GM21737 (cell line): ENCODE data around the gene SNN.

Source experiments
- ATAC-seq: cut with Tn5 transposase; IDR thresholded peaks from one replicate; pipeline ENCODE4 v1.9.1; 2021; ENCODE audit warnings: mild to moderate bottlenecking, moderate library complexity; ENCODE audit not compliant: unreplicated experiment

SNN gene

DNA sequence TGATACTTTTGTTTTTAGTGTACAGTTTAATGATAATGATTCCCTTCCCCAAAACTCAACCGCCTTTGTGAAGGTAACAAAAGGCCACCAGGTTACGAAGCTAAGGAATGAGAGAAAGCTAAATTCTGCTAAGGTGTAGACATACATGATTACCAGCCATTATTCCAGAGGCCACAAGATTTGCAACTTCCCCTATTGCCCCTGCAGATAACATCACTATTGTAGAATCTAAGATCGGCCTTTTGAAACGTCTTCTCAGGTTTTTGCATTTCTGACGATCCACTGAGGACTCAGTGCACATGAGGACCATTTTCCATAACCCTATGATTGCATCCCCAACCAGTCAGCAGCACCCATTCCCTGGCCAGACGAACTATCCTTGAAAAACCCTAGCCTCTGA is 33.9 kb upstream of the SNN start:
- no peak for ATAC-seq

DNA sequence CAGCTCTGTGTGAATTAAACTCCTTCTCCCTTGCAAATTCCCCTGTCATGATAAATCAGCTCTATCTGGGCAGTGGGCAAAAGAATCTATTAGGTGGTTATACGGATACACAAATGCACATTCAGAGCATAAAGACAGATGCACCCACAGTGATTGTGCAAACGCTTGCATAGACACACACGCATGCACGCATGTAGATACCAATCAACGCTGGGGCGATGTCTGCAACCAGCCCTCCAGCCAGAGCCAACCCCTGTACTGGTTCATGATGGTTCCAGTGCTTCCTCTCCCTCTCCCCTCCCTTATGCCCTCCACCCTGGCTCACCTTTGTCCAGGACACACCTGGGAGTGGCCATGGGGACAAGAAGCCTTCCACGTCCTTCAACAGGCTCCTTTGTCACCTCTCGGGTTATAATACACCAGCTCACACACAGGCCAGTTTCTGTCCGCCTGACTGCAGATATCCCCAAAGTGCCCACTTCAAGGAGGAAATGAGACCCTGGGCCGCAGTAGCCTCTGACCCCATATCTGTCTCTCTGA is 33.1 kb upstream of the SNN start:
- ATAC-seq = no peak

DNA sequence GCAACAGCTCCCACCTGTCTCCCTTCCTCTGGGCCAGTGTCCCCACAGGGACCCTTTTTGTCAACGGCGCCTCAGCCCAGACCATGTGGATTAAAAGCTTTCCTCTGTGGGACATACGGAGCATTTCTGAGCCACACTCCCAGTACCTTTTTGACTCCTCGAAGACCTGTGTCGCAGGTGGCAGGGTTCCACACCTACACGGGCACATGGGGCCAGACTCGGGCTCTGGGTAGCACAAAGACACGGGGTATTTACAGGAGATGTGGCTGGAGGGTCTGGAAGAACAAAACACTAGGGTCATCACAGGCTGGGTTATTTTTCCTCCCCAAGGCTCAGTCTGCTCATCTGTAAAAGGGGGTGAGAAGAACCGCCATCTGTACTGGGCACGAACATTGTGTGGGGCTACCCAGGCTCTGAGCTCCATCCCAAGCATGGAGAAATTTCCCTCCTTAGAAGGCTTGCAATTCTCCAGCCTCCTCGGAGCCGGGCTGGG is 32.5 kb upstream of the SNN start:
- ATAC-seq = no peak

DNA sequence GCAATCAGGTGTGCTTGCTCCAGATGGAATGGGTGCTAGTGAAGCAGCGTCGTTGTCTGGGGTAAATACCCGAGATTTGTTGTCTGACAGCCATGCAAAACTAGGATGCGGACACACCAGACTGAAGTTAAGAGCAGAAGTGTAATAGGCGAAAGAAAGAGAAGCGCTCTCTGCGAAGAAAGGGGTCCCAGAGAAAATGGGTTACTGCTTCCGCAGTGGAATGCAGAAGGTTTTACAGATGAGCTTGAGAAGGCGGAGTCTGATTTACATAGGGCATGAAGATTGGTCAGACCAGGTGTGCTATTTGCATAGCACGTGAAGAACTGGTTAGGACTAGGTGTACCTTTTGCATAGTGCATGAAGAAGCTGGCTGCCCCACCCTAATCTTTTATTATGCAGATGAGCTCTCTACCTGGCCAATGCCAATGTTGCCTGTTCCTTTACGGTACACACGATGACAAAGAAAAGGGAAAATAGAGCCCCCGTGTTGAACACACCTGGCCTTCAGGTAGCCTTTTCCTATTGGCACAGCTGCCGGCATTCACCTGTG is 32.0 kb upstream of the SNN start:
- ATAC-seq = no peak

DNA sequence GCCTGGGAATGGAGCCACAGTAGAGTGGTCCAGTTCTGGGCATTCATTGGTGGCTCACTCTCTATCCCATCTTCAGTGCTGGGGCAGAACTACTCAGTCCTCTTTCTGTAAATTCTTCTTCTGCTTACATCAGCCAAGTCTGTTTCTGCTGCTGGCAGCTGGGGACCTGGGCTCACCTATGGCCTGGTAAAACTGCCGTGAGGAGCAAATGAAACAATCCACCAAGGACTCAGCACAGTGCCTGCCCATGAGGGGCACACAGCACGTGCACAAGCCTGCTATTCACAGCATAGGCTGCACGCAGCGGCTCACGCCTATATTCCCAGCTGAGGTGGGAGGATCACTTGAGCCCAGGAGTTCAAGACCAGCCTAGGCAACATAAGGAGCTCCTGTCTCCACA is 30.9 kb upstream of the SNN start:
- no peak for ATAC-seq

DNA sequence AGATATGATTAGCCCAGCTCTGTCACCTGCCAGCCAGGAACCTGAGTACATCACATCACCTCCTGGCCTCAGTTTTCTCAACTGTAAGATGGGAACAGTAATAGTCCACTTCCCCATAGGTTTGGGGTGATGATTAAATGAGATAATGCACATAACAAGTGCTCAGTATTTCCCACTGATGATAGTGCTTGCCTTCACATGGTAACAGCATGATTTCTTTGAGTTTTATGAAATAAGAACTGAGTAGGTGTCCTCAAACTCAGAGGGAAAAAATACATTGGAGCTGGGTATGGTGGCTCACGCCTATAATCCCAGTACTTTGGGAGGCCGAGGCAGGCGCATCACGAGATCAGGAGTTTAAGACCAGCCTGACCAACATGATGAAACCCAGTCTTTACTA is 30.1 kb upstream of the SNN start:
- no peak for ATAC-seq

DNA sequence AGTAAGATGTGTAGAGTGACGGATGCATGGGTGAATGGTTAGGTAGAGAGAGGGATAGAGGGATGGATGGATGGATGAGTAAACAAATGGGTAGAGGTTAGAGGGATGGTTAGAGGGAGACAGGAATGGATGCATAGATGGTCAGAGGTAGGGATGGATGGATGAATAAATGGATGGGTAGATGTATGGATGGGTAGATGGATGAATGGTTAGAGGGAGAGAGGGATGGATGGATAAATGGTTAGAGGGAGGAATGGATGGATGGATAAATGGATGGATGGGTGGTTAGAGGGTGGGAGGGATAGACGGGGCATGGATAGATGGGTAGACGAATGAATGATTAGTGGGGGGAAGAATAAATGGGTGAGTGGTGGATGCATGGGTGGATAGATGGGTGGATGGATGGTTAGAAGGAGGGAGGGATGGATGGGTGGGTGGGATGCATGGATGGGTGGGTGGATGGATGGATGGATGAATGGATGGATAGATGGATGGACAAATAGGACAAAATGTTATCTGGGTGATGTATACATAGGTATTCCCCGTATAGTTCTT is 29.2 kb upstream of the SNN start:
- no peak for ATAC-seq

DNA sequence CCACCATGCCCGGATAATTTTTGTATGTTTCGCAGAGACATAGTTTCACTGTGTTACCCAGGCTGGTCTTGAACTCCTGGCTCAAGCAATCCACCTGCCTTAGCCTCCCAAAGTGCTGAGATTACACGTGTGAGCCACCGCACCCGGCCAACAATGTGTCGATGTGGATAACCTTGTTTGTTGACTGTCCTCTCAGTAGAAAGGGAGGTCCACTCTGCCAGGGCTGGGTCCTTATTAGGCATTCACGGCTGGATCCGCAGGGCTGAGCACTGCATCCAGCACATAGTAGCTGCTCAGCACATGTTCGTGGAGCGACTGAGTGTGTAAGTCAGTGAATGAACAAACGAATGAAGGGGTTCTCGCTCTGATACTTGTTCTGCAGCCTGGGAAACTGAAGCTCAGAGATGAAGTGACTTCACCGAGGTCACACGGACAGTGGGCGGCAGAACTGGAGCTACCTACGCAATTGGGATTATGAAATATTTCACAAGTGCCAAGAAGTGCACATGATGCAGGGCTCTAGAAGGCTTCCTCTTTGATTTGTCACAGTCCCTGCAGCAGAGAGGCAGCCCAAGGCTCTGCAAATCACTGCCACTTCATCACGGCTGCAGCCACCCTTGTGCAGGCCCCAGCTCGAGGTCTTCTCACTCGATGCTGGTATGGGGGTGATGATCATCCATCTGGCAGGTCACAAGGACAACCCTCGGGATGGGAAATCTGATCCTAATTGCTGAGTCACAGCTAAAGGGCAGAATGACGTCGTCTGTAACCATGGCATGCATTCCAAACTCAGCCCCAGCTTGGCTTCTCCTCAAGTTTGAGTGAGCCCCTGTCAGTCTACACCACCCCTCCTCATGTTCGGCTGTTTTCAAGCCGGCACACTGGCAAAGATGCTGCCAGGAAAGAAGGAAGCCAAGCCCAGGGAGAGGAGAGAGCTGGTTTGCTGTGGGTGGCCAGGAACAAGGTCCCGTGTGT is 28.0 kb upstream of the SNN start:
- no peak for ATAC-seq

DNA sequence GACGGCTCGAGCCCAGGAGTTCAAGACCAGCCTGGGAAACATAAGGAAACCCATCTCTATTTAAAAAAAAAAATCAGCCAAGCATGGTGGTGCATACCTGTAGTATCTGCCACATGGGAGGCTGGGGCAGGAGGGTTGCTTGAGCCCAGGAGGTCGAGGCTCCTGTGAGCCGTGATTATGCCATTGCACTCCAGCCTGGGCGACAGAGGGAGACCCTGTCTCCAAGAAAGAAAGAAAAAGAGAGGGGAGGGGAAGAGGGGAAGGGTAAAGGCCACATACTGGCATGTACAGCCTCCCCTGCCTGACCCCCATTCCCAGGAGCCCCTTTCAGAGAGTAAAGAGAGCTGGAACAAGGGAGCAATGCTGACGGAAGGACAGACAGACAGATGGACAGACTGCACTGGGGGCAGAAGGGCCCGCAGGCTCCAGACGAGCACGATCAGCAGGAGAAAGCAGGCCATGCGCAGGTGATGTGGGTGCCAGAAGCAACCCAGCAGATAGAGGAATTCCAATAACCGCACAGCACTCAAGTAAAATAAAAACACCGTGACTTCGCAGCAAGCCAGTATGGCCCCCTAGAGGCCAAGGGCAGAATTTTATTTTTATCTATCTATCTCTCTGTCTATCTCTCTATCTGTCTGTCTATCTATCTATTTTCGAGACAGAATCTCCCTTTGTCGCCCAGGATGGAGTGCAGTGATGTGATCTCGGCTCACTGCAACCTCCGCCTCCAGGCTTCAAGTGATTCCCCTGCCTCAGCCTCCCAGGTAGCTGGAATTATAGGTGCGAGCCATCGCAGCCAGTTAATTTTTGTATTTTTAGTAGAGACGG is 27.1 kb upstream of the SNN start:
- no peak for ATAC-seq

DNA sequence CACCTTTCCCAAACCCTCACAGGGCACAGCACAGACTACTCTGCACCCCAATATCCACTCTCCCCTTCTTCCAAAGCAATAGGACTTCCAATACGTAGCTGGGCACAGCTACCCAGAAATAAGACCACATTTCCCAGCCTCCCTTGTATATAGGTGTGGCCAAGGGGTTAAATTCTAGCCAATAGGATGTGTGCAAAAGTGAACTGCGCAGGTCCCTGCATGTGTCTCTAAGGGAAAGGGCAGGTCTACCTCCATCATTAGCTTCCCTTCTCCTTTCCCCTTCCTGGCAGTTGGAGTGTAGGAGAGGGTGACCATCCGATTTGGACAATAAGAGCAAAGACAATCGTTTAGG is 25.5 kb upstream of the SNN start:
- no peak for ATAC-seq

DNA sequence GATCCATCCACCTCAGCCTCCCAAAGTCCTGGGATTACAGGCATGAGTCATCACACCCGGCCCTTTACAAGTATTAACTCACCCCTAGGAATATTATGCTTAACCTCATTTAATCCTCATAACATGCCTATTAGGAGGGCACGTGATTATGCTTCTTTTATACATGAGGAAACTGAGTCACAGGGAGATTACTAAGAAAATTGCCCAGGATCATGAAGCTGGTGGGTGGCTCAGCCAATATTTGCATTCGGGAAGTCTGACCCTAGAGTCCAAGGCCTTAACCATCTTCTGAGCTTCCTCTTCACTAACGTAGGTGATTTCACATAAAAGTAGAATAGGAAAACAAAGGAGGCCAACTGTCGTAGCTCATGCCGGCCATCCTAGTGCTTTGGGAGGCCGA is 19.0 kb upstream of the SNN start:
- ATAC-seq = no peak

DNA sequence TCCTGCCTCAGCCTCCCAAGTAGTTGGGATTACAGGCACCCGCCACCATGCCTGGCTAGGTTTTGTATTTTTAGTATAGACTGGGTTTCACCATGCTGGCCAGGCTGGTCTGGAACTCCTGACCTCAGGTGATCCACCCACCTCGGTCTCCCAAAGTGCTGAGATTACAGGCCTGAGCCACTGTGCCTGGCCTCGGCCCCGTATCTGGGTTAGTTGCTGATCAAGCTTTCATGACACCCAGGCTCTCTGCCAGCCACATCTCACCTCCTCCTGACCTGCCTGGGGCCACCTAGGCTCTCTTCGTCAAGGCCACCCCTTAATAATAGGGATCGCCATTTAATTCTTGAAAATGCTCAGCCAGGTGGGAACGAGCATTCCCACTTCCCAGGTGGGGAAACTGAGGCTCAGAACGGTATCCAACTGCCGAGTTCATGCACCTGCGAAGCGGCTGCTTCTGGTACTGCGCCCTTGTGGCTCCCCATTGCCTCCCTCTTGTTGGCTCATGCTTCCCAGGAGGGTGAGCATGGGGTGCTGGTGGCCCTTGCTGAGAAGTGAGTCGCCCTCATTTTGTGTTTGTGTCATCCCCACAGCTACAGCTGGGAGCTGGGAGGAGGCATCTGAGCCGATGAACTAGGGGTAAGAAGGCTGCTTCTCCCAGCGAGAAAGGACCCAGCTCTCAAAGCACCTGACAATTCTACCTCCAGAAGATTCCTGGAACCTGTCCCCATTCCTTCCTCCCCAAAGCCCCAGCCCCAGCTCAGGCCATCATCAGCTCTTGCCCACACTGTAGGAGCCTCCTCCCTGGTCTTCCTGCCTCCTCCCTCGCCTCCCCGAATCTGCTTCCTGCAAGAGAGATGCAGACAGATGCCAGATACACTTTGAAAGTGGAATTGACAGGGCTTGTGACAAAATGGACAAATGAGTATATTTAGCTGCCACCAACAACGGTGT is 17.3 kb upstream of the SNN start:
- no peak for ATAC-seq

DNA sequence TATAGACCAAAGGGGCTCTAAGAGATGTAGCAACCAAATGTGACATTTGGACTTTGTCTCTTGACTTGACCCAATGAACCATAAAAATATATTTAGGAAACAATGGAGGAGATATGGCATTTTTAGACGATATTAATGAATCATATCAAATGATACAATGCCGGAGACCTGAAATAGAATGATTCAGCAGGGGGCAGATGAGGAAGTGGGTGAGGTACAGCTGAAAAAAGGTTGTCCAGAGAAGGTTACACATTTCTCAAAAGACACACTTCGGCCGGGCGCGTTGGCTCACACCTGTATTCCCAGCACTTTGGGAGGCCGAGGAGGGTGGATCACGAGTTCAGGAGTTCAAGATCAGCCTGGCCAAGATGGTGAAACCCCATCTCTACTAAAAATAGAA is 16.5 kb upstream of the SNN start:
- no peak for ATAC-seq

DNA sequence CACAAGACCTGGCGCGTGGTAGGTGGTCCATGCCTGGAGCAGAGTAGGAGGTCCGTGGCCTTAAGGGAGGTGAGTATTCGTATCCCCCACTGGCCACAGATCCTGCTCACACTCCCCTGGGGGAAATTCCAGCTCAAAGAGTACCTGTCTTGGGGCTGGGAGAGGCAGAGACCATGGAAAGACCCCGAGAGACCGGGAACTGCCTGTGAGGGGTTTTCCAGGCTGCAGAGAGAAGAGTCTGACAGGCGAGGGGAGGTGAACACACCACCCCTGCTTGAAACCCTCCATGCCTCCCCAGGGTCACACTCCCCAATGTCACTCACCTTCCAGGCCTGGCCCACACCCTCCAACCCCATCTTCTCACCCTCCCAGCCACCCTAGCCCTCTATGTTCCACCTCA is 12.6 kb upstream of the SNN start:
- ATAC-seq = no peak

DNA sequence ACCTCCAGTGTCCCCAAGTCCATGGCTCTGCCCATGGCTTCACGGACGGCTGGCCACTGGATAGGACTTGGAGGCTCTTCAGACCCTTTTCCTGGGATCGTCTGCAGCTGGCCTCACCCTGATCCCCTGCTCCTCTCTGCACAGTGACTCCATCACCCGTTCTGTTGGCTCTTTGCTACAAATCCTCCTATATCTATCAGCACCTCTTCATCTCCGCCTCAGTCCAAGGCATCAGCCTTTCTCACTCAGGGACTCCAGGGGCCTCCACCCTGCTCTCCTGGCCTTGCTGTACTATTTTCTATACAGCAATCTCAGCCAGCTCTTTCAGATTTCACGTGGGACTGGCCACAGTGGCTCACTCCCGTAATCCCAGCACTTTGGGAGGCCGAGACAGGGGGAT is 10.7 kb upstream of the SNN start:
- no peak for ATAC-seq

DNA sequence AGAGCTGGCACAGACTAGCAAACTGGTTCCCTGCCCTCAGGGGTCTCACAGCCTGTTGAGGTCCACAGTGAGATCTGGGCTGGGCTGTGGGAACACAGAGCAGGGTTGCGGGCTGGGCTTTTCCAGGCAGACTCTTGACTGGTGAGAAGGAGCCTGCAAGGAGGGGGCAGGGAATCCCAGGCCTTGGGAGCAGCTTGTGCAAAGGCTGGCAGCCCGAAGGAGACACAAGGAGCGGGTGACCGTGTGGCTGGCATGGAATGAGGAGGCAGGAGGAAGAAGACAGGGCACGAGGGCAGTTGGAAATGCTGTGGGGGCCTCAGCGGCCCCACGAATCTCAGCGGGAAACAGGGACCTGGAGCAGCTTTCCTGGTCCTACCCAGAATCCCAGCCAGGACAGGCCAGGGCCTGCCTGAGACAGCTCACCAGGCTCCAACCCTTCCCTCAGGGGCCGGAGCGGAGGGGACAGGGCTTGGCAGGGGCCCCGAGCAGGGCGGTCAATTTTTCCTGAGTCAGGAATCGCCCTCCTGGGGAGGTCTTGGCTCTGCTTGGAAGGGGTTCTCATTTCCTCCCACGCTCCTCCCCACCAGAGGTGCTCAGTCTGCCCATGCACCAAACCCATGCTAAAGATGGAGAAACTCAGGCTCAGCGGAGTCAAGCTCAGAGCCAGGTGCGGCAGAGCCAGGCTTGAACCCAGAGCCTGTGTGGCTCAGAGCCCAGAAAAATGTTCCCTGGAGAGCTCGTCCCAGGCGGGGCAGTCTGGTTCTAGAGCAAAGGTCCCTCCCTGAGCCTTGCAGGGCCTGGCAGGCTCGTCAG is 9.2 kb upstream of the SNN start:
- ATAC-seq = no peak

DNA sequence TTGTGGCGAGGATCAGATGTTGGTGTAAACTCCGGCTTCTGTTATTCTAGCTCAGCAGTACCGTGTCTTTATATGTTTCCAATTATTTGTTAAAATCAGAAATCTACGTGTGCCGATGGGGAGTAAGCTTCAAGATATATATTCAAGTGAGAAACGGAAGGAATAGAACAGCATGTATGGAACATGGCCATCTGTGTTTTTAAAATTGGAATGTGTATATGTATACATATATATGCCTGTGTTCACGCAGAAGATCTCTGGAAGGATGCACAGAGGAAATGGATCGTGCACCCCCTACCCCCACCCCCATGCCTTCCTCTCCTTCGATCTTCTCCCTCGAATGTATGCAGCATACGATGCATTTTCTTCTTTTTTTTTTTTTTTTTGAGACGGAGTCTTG is 7.7 kb upstream of the SNN start:
- ATAC-seq = no peak

DNA sequence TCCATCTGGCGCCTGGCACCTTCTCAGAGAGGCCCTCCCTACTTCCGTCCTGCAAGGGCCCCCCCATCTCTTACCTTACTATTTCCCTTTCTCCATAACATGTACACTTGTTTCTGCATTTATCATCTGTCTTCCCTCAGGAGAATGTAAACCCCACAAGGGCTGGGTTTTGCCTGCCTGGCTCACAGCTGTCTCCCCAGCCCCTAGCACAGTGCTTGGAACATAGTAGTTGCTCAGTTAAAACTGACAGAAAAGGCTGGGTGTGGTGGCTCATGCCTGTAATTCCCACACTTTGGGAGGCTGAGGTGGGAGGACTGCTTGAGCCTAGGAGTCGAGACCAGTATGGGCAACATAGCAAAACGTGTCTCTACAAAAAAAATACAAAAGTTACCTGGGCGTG is 5.7 kb upstream of the SNN start:
- ATAC-seq = no peak

DNA sequence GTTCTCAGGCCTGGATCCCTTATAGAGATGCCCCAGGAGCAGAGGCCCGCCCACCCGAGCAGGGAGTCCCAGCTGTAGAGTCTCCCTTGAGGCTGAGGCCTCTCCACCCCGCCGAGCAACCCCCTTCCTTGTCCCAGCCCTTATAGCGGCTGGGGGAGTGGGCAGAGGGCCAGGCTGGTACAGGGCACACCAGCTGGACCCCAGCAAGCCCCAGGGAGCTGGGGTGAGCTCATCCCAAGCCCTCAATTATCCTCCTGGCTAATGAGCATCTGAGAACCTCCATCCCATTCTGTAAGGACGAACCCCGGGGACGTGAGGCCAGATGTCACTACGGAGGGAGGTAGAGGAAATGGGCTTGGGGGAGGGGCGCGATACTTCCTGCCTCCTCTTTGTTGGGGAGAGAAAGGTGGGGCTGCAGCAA is 3.2 kb upstream of the SNN start:
- no peak for ATAC-seq
